HK-2 (cell line): ENCODE data around the gene ATL1.
"Not testable (repeated sequence)": the region's sequence is repeated elsewhere in the genome, so short reads cannot be mapped to it uniquely, and the experiment has no call there.

Experiments
- DNase-seq: peaks from one replicate; pipeline ENCODE4 v3.0.0-alpha.2; 2018; ENCODE audit not compliant: unreplicated experiment

Gene ATL1

GRCh38 chr14:50601394-50601793, 41.4 kb downstream of the ATL1 start:
- DNase-seq, result no peak

DNA sequence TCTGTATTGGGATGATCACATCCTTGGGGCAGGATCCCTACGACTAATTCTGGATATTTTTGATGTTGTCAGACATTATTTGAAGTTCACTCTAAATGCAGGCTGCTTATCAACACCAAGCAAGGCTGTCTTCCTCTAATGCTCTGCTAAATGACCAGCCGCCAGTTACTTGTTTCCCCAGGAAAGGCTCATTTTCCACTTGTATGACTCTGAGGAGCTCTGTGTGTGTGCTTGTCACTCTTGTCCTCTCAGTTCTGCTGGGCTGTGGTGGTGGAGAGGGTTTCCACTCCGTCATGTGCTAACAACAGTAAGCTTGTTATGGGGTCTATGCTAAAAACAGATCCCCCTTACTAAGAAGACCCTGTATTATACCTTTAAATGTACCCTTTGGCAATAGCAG, 42.1 kb downstream of the ATL1 start:
- DNase-seq, result no peak

DNA sequence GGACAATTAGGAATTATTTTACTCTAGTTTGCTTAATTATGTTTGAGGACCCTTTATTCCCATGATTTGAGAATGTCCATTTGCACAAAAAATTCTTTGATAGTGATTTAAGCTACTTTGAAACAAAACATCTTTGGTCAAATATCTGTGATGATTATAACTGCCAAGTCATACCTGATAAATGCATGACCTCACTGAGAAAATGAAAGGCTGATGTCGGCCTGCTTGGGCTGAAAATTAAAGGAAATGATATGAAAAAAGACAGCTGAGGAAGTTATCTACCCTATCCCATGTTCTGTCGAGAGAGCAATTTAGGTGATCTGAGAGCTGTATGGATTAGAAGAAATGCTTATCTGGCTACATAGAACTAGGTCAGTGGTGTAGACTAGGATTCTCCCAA, 43.6 kb downstream of the ATL1 start:
- no peak for DNase-seq

DNA sequence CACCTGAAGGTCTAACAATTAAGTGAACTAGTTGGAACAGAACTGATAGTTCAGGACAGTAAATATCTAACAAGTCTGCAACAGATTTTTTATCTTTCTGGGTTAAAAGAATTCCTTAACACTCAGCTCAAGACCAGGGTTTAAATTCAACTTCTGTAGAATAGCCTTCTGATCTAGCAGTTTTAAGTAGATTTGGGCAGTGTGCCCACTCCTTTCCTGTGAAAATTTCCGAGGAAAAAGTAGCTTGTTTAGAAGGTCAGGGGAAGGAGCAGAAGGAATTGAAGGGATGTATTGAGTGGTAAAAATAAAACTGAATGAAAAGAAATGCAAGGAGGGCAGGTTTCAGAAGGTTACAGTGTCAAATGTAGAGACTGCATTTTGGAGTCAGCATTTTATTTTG, 45.8 kb downstream of the ATL1 start:
- no peak for DNase-seq

GRCh38 chr14:50606468-50606867, 46.5 kb downstream of the ATL1 start:
- DNase-seq, result no peak

DNA sequence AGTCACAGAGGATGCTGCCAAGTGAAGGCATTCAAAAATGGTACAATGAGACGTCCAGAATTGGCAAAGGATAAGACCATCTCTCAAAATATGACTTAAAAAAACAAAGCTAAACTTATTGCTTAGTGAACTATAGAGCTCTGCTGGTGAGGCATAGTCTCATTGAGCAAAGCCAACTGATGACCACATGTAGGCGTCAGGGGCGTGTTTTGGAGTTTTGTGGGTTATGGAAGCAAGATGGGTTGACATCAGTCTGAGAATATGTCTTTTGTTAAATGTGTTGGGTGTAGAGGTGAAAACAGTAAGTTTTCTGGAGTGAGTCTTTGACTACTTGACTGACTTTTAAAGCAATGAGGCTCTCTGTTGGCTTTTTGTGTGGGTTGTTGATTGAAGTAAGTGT, 47.2 kb downstream of the ATL1 start:
- DNase-seq, result no peak

DNA sequence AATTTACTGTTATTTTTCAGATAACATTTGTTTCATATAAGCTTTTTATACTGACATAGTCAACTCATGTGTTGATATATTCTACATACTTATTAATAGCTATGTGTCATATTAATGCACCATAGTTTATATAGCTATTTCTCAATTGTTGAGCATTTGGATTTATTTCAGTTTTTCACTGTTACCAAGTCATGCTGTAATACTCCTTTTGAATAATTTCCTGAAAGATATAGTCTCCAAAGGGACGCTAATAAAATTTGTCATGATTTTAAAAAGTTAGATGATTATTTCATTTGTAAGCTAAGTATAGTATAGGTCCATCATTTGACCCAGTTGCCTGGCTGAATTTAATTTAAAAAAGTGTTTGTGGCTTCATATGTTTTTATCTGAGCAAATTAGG, 47.8 kb downstream of the ATL1 start:
- no peak for DNase-seq

DNA sequence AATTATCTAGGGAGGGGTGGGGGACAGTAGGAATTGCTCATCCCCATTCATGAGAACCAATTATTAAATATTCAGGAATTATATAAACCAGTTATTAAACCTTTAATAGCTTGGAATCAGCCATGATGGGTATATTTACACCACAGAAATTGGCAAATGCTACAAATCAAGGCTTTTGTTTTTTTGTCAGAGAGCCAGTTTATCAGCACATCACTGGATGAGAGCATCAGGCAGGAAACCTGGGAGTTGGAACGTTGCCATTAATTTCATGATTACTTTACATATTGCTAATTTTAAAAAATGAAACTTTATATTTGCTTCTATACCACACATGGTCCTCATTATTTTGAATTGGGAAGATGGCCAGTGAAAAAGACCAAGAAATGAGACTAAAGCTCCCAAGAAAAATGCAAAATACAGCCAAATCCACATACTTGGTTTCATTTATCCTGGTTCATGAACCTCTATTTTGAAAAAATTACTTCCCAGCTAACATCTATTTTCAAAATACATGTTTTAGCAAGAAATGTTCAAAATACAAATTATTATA, 48.4 kb downstream of the ATL1 start:
- DNase-seq, result no peak

DNA sequence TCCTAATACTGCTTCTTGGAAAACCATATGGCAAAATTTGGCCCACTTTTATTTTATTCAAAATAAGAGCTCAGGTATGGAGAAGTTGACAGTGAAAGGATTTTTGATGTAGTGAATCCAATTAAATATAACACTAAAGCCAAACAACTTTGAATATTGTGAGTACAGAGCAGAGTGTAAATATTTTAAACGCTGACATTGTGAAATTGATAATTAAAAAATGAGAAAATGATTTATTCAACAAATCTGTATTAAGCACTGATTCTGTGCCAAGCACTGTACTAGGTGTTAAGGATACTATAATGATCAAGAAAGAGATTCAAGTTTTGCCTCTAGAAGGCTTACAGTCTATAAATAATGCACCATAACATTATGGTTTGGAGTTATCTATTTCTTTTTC, 50.5 kb downstream of the ATL1 start:
- DNase-seq, result no peak

- no peak for DNase-seq
Measured at GRCh38 chr14:50612806-50613205, 52.9 kb downstream of the ATL1 start.

DNA sequence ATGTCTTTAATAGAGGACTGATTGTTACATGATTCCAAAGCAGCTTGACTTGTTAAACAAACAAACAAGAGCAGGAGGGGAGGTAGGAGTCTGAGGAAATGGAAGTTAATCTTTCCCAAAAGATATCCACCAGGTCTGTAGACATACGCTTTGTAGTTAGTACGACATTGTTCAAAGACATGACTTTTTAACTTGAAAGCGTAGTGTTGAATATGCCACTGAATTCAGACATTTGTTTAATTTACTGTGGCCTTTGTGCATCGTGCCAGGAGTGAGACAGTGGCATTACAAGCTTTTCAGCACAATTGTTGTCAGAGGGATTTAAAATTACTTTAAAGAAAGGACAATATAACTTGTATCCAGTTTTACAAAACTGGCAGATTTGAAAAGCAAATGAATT, 55.1 kb downstream of the ATL1 start:
- no peak for DNase-seq

- no peak for DNase-seq
Measured at GRCh38 chr14:50615552-50615951, 55.6 kb downstream of the ATL1 start.

- DNase-seq, result no peak
Measured at GRCh38 chr14:50616275-50616674, 56.3 kb downstream of the ATL1 start.

DNA sequence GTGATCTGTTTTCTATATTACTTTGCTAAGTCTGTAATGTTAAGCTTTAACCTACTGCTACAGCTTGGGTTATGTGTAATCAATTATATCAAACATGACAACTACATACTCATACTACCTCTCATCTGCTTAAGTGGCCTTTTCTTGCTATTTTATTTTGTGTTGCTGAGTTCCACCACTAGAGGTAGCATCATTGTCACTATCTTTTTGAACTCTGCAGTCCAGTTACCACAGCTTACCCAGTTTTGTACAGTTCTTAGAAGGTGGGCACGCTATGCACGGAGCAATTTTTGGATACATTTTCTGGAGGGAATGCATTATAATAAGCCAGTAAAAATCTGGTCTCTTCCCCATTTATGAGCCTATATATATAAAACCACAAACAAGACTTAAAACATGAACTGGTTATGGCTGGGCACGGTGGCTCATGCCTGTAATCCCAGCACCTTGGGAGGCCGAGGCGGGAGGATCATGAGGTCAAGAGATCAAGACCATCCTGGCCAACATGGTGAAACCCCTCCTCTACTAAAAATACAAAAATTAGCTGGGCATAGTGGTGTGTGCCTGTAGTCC, 59.7 kb downstream of the ATL1 start:
- DNase-seq, result no peak

DNA sequence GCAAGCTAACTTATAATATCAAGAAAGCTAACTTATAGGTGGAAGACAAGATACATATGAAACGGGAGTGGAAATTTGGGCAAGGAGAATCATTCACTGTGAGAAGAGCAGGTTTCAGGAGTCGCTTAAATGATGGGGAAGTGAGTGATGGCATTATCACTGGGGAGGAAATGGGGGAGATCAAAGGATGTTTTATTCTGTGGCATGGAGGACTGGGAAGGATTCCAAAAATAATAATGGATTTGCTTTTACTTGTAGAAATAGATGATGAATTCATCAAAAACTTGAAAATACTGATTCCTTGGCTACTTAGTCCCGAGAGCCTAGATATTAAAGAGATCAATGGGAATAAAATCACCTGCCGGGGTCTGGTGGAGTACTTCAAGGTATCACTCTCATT, 60.4 kb downstream of the ATL1 start:
- no peak for DNase-seq

DNA sequence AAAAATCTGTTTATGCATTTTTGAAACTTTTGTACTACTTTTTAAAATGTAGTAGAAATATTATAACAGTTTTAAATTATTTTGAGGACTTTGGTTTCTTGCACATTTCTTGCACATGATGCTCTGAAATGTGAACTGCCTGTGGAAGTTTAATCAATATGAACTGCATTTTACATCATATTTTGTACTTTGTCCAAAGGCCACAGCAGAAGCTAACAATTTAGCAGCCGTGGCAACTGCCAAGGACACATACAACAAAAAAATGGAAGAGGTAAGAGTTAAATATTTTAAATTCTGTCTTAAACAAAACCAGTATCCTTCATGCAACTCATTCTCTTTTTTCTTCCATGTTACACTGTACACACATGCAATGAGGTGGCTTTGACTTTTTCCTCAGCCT, 63.0 kb downstream of the ATL1 start:
- no peak for DNase-seq

- DNase-seq, result no peak
Measured at GRCh38 chr14:50624447-50624846, 64.5 kb downstream of the ATL1 start.

GRCh38 chr14:50624947-50625346, 65.0 kb downstream of the ATL1 start:
- not testable (repeated sequence) for DNase-seq

- DNase-seq, result no peak
Measured at GRCh38 chr14:50631408-50631821, 71.5 kb downstream of the ATL1 start.

GRCh38 chr14:50633954-50634353, 74.0 kb downstream of the ATL1 start:
- no peak for DNase-seq

DNA sequence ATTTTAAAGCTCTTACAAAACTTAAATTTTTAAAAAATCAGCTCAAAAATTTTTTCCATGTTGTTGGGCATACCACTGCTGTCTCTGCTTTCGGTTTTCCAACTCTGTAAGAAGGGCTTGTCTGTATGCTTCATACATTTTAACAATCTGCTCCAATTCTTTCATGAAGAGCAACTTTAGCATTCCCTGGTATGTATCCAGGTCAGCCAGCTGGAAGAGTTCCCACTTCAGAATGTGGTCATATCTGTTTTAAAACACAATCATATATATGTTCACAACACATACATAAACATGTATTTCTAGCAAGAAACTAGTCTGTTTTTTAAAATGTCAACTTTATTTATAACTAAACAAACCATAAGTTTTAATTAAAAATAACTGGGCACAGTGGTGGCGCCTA, 75.2 kb downstream of the ATL1 start:
- no peak for DNase-seq

GRCh38 chr14:50647282-50647681, 87.3 kb downstream of the ATL1 start:
- no peak for DNase-seq

GRCh38 chr14:50647753-50648152, 87.8 kb downstream of the ATL1 start:
- DNase-seq, result no peak

GRCh38 chr14:50649691-50650090, 89.7 kb downstream of the ATL1 start:
- no peak for DNase-seq
